Stimulated activated CD4-positive, alpha-beta T cell treated with anti-CD3 and anti-CD28 coated beads, Interleukin-1b, Interleukin-23, amount 100 ng/mL, for 24 hours (primary cell): ENCODE measurements around the gene SHANK1.
A peak's percentile ranks its signal among the peaks of the same experiment; 100 is the strongest.

Source experiments
- DNase-seq, 4 experiments: peaks; one replicate each; pipeline ENCODE4 v3.0.0-alpha.2; 2020; ENCODE audit warnings: low read depth in 4 of 4, low spot score in 1 of 4

The SHANK1 gene

GRCh38 chr19:50688766-50689165, 30.8 kb downstream of the SHANK1 start:
- DNase-seq, result no peak

- no peak for DNase-seq
Observed at GRCh38 chr19:50686310-50687032, 33.1 kb downstream of the SHANK1 start.

- peak; percentile 21 to 73 (median 60) for DNase-seq
Observed at GRCh38 chr19:50679177-50680125, 40.2 kb downstream of the SHANK1 start.

- DNase-seq, result no peak
Observed at GRCh38 chr19:50678323-50678722, 41.3 kb downstream of the SHANK1 start.

- DNase-seq, result no peak
Observed at GRCh38 chr19:50677636-50678035, 42.0 kb downstream of the SHANK1 start.

- no peak for DNase-seq
Observed at GRCh38 chr19:50676625-50677197, 42.9 kb downstream of the SHANK1 start.

GRCh38 chr19:50673118-50673517, 46.5 kb downstream of the SHANK1 start:
- no peak for DNase-seq

GRCh38 chr19:50670102-50670380, 49.6 kb downstream of the SHANK1 start:
- no peak for DNase-seq

GRCh38 chr19:50669302-50670101, 50.1 kb downstream of the SHANK1 start:
- peak in 3 of 4 experiments; percentile 18 to 20 (median 19) for DNase-seq

- DNase-seq, result no peak
Observed at GRCh38 chr19:50668879-50669278, 50.7 kb downstream of the SHANK1 start.

GRCh38 chr19:50668416-50668815, 51.2 kb downstream of the SHANK1 start:
- no peak for DNase-seq

GRCh38 chr19:50667759-50668231, 51.8 kb downstream of the SHANK1 start:
- DNase-seq, result no peak

GRCh38 chr19:50667177-50667758, 52.3 kb downstream of the SHANK1 start:
- no peak for DNase-seq

GRCh38 chr19:50666346-50667176, 53.0 kb downstream of the SHANK1 start:
- no peak for DNase-seq

GRCh38 chr19:50664204-50664603, 55.4 kb downstream of the SHANK1 start:
- no peak for DNase-seq

GRCh38 chr19:50663482-50663790, 56.2 kb downstream of the SHANK1 start:
- no peak for DNase-seq

GRCh38 chr19:50662651-50663481, 56.7 kb downstream of the SHANK1 start:
- no peak for DNase-seq

- no peak for DNase-seq
Observed at GRCh38 chr19:50661766-50662650, 57.6 kb downstream of the SHANK1 start.
